Activated CD4-positive, alpha-beta T cell treated with anti-CD3 and anti-CD28 coated beads for 24 hours (primary cell): ENCODE measurements around the gene TRIO.

Source experiments
- DNase-seq, 2 donors: peaks; one replicate each; pipeline ENCODE4 v3.0.0-alpha.2; 2020; ENCODE audit warnings: low read depth in 2 of 2

TRIO gene

DNA sequence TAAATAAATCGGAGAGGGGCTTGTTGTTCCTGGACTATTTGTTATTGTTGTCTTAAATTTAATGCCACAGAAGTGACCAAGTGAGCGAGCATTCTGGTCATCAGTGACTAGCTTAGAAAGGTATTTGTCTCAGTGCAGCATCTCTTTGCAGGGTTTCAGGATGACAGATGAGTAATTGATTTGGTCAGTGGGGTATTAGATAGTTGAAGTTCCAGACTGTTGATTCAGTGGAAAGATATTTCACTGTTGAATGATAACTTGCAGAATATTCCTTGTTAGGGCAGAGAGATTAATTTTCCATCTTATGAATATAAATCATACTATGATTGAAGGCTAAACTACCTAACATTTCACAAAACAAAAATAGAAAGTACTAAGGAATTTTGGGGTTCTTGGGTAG lies 122.4 kb downstream of the TRIO start:
- DNase-seq = no peak

DNA sequence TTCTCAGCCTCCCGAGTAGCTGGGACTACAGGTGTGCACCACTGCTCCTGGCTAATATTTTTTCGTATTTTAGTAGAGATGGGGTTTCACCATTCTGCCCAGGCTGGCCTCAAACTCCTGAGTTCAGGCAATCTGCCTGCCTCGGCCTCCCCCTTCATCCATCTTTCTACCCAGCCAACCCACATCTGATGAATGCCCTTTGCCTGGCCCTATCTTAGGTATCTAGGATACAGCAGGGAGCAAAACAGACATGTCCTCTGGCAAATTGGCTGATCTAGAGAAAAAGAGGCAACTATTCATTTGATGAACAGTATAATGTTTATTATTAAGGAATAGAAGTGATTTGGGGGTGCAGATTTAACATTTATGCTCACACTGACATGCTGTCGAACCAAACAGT lies 123.0 kb downstream of the TRIO start:
- no peak for DNase-seq

DNA sequence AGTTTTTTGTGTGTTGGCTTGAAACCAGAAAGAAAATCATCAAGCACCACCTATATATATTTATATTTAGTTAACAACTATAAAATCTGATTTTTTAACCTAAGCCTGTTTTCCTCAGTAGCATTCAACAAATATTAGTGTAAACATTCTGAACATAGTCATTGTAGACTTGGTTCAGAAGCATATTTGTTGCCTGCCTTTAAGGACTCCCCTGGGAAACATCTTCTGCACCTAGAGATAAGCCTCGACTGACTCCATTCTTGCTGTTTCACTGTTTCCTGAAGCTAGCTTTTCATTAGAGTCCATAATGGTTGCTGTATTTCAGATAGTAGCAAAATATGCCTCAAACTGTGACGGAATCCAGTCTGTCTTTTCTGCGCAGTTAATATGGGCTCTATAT lies 123.5 kb downstream of the TRIO start:
- DNase-seq = no peak

DNA sequence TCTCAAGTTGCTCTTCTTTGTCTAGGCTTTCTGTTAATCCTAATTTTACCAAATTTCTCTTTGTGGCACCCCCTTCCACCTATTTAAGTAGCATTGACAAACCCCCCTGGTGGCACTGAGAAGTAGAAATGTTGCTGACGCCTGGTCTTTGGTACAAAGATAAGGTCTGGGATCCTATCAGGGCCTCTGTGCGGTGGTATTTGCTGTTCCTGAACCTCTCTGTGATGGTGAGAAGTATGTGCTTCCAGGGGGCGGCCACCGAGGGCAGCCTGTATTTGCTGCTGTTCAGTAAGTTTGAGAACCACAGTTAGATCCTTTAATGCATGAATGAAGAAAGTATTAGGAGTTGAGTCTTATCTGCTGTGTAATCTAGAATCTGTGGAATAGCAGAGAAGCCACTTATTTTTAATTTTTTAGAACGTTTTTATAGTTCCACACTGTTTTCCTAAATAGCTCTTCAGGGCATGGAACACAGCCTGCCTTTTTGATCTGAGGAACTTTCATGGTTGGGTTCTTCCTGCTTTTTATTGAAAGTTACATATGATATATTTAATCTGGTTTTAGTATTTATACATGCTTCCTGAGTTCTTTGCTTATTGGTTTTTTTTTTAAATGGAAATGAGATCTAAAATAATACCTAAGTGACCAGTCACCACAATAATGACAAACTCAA lies 124.2 kb downstream of the TRIO start:
- no peak for DNase-seq

DNA sequence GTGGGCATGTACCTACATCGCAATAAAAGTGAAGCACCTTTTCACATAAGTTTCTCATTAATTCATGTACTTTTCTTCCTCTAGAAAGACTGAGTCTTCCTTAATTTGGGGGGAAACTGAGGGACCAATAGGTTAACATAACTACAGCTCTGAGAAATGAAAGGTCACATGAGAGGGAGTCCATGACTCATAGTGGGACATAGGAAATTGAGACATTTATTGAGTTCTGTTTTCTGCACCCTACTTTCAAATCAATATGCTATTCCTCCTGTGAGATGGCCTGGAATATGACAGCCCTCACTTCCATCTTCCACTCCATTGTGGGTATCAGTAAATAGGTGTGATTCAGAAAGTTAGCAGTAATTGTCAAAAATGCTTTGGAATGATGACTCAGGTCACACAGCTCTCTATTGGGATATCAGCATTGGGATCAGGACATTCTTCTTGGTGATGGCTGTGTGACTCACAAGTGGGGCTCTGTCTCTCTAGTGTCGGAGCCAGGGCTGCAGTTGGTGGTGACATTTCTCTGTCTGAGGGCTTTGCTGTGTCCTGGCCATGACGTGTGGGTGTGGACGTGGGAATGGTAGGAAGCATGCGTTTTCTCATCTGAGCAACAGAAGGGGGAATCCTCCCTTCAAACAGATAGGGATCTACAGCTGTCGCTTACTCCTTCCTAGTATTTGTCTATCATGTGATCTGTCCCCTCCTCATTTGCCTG lies 125.0 kb downstream of the TRIO start:
- DNase-seq = no peak

DNA sequence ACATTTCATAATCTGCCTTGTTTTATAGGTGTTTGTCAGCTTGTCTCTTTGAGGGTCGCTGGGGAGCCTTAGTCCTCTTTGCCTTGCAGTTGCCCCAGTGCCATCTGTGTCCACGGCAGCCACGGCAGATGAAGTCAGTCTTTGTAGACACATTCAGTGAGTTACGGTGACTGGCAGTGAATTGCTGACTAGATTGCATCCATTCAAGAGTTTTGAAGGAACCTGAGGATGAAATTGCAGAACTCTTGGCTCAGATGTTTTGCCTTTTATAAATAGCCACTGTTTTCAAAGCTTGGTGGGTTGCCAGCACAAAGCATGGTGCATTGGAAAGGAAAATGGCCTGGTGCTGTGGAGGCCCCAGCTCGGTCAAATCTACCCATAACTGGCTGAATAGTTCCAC lies 125.6 kb downstream of the TRIO start:
- DNase-seq = no peak

DNA sequence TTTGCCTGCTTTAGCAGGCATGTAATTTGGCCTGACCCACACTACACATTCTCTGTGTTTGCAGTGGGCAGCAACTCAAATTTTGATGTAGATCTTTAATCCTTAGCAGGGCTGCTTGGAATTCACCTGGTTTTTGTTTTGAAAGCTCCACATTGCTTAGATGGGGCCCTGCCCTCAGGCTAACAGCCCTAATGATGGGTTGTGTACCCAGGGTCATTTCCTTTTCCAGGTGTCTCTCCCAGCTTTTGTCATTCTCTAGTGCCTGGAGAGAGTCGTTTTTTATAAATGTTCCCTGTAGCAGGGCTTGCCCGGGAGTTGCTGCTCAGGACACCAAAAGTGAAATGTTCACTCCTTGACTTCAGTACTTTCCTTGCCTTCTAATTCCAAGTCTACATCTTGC lies 126.3 kb downstream of the TRIO start:
- no peak for DNase-seq

DNA sequence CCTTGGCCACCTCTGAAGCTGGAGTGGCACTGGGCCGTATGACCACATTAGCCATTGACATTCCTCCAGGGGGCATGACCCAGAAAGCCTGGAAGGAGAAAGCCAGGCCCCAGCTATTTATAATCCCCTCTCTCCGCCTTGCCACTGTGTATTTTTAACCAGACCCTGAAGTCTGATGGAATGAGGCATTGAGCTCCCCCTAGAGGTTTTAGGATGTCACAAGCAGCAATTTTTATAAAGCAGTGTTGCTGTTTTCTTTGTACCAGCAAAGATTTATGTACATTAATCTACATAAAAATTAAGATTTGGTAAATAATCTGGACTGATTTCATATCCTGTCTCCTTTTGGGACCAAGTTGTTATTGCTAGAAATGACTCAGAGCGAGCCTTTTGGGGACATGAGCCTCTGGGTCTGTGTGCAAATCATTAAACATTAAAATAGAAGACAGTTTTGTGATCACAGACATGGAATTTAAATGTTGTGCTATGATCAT lies 127.1 kb downstream of the TRIO start:
- DNase-seq = no peak

DNA sequence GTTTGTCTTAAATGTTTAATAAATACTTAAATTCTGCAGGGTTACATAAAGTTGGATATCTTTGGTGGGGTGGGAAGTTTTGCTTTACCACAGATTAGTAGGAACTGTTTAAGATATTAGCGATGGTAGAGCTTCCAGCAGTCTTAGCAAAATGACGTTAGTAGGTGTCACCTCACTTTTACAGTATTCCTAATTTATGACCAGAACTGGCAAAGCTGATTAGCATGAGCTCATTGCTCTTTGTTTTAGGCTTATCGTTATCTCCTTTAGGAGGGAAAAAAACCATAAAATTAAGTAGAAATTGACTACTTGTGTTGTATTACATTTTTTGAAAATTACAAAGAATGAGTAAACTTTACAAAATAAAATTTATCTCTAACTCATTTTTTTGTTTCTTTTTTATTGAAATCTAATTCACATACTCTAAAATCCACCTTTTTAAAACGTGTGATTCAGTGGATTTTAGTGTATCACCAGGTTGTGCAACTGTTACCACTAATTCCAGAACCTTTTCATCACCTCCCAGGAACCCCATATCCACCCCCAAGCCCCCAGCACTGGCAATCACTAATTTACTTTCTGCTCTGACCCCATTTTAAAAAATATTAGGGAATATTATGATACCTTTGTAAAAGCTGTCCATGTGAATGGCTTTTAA lies 129.5 kb downstream of the TRIO start:
- no peak for DNase-seq

DNA sequence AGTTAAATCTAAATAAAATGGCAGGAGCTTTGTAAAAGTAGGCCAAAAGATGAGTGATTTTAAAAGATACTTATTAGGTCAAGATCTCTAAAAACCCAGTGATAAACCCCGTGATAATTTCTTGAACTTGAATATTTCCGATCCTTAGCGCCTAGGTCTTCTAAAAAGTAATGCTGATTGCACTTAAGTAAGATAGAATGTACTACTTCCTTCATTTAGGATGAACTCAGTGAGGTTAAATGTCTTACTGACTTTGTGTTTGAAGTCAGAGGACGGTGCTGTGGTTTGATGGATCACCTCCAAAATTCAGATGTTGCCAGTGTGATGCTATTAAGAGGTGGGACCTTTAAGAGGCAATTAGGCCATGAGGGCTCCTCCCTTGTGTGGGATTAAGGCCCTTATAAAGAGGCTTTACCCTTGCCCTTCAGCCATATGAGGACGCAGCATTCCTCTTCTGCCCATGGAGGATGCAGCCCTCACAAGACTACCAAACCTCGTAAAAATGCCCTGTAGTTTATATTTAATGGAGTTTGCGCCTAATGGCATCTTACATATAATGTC lies 130.1 kb downstream of the TRIO start:
- DNase-seq = no peak

DNA sequence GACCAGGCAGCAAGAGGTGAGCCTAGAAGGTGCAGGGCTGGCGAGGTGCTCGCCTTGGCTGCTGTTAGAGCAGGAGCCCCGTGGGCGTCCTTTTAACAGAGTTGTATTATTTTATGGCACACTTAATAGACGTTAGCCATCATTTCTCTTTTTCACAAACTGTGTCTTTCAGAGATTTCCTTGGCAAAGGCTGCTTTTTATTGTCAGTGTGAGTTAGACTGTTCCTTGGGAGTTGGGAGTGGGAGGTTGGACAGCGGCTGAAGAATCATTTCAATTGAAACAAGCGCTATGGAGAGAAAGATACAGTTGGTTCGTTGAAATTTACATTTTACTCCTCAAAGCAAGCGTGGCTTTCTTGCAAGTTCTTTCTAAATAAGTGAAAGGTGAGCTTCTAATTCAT lies 133.2 kb downstream of the TRIO start:
- DNase-seq = no peak

DNA sequence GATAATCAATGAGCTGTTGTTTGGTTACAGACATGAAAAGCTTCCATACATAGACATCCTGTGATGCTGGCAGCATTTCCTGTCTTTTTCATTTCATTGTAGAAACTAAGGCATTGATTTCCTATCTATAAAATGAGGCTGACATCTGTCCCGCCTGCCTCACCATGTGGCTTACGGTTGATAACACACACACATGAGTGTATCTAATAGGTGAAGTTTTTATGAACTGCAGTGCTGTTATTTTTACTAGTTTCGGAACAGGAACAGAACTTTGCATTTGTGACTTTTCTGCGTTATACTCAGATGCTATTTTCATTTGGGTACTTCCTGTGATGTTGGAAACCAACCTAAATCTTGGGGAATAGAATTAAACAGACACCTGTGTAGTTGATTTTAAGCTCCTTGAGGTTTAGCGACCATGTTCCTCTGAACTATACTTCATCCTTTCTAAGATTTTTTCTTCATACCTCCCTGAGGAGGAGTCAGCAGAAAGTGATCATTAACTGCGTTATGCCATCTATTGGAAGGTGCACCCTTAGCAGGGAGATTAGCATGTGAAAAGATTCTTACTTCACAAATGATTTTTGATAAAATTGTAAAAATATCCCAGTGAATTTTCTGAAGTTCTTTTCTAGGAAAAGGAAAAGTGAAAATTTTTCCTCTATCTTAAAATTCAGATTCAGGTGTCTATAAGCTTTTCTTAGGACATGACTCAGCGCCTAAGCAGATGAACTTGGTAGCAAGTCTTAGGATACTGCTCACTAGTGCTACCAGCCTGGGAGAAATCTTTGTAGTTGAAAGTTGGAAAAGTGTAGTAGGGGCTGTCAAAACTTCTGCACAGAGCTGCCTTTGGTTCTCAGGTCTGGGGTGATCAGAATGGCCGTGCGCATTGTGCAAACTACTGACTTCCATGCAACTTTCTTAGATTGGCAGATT lies 134.5 kb downstream of the TRIO start:
- no peak for DNase-seq

DNA sequence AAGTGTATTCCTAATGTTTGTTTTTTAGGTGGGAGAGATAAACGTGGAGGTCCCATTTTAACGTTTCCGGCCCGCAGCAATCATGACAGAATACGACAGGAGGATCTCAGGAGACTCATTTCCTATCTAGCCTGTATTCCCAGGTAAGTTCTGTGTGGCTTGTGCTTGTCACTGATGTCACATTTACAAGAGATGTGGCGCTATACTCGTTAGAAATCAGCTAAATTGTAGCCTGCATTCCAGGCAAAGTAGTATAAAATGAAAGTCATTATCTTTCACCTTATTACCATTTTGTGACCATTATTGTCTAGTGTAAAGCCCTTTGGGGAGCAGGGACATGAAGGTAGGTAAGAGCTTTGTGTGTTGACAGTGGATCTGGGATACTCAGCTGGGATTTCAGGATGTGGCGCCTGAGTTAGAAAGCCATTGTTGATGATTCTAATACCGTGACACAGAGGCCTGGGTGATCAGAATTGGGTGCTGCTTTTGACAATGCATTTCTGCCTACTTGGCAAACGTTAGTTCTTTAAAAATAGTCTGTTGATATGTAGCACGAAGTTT lies 137.2 kb downstream of the TRIO start:
- DNase-seq = no peak

DNA sequence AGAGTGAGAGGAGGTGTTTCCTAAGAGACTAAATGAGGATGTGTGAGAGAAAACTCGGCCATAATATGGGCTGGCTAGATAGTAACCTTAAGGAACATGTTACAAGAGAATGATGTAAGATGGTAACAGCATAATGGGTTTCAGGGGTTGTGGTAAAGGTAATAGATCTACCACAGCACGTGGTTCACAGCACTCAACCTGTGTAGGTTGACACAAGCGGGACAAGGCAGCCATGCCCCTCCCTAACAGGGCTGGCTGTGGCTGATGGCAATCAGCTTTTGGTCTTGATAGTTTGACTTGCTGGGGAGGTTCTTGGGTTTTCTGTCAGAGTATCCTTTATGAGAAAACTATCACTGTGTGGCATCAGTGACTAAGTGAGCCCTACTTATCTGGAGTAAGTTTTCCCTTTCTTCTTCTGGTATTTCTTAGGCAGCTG lies 138.6 kb downstream of the TRIO start:
- no peak for DNase-seq

DNA sequence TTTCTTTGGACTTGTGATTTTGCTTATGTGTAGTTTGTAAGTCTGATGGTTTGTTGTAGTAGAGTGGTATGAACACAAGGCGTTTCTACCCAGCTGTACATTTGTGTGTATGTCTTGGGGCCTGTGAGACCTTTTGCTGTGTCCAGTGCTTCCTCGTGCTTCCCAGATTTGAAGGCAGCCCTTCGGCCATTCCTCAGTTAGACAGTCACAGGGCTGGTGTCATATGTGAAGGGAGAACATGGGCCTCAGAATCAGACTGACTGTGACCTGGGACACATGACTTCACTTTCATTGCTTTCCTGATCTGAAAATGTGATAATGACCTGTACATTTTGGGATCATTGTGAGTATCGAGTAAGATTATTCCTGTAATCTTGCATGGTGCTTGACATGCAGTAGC lies 140.0 kb downstream of the TRIO start:
- no peak for DNase-seq

DNA sequence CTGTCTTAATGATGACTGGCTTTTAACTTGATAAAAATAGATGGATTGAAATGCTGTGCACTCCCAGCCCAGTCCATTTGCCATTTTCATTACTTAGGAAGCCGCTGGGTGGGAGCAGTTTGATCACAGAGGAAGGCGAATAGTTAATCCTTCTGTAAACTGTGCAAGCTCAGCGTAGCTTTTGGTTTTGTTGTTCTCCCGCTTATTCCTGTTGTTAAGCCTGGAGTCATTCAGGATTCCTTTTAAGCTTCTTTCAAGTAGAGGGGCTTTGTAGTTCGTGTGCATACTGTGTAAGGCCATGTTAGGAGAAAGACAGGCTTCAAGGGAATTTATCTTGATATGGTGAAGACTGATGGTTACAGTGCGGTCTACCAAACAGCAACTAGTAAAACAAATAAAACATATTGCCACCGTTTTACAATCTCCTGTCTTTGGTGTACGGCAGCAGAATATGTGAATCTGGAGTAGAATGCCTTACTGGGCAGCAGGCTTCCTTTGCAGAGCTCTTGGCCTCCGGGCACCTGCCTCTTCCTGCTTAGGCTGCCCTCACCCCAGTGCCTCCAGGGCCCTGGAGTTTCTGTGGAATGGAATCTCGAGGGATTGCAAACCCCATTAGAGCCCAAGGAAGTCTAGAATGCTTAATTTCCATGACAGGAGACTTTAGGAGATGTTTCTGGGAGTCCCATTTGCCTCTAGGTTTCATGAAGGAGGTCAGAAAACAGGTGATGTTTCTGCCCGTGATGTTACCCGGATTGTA lies 141.4 kb downstream of the TRIO start:
- no peak for DNase-seq

DNA sequence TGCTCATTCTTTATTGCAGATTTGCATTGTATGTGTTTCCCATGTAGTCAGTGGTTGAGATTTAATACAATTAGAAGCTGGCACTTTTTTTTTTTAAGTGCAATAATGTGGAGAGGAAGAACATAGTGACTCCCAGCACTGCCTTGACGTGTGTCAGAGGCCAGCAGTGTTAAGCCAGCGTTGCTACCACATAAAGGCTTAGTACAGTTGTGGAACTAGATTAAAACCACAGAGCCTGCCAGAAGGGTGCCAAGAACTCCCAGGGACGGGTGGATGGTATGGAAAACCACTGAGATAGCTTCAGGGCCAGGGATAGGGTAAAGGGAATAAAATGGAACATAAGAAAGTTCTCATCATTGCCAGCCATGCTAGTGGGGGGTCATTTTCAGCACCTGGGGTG lies 142.9 kb downstream of the TRIO start:
- DNase-seq = no peak

DNA sequence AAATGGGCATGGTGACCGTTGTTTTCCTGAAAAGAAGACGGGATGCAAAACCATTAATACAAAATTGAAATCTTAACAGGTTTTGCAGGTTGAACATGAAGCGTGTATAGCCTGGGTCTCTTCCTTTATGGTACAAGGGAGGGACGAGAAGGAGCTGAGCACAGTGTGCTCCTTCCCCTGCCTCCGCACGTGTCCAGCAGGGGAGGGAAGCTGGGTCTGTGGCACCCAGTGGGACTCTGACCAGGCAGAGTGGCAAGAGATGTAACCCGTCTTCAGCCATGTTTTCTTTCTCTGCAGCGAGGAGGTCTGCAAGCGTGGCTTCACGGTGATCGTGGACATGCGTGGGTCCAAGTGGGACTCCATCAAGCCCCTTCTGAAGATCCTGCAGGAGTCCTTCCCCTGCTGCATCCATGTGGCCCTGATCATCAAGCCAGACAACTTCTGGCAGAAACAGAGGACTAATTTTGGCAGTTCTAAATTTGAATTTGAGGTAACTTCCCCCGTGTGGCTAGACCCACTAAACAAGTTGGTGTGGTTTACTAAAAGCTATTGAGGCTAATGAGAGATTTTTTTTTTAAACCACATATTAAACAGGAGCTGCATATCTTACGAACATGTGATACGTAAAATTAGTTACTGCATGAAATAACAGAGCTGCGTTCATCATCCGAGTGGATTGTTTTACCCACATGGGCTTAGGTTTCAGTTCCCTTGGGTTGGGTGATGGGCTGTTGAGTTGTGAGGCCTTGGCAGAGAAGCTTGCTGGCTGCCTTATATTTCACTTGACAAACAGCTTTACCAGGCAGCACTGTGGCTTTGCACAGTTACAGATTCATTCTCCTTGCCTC lies 143.7 kb downstream of the TRIO start:
- no peak for DNase-seq
